Motor neuron (in vitro differentiated cells): ENCODE results near the gene PPFIA3. TPM values are rescaled to one million over a fixed set of nuclear protein-coding genes. Genes with fewer than 3 reads are reported as not detected.
"Not testable (repeated sequence)": the region's sequence is repeated elsewhere in the genome, so short reads cannot be mapped to it uniquely, and the experiment has no call there.

Source experiments
- ATAC-seq, 8 experiments: fragments of 200-7000 bp; cut with Tn5 transposase; replicated peaks in 6 of 8; 2 replicates each; pipeline ENCODE4 v1.8.0; 2021; ENCODE audit warnings: mild to moderate bottlenecking in 8 of 8, moderate library complexity in 8 of 8
- H3K27ac ChIP-seq, 2 donors: fragments of 250-450 bp; sonication (Bioruptor Pico); 2 replicates each; pipeline ENCODE4 v1.9.0; 2021; ENCODE audit warnings: antibody characterized with exemption in 2 of 2, mild to moderate bottlenecking in 2 of 2, moderate library complexity in 1 of 2
- H3K4me1 ChIP-seq, 2 donors: fragments of 250-450 bp; sonication (Bioruptor Pico); replicated peaks in 1 of 2; 2 replicates each; pipeline ENCODE4 v1.6.1; 2021; ENCODE audit warnings: antibody characterized with exemption in 2 of 2, mild to moderate bottlenecking in 2 of 2, moderate library complexity in 1 of 2
- H3K4me3 ChIP-seq, 5 donors: fragments of 250-450 bp; sonication (Bioruptor Pico); 2 replicates each; pipeline ENCODE4 v1.9.0; 2021; ENCODE audit warnings: antibody characterized with exemption in 5 of 5, mild to moderate bottlenecking in 5 of 5, moderate library complexity in 4 of 5
- WGBS, 10 experiments: fragments of 450-650 bp; shearing (Covaris generic); methylation state at CpG; one replicate each; pipeline ENCODE4 v1.0.0; 2022; 5-methylcytosine and 5-hydroxymethylcytosine counted together
- in situ Hi-C, 9 experiments: fragments of 400-800 bp; cut with MboI; loops; one replicate each; pipeline ENCODE4 v1.15.0; 2021; ENCODE audit warnings: low sequenced_read_pairs in 9 of 9, low pct_unique_long_range_greater_than_20kb in 2 of 9; ENCODE audit not compliant: unreplicated experiment in 9 of 9
- total RNA-seq, 8 experiments: library from RNA; unstranded; fragments of 300-600 nt; gene quantifications; 2 replicates each; pipeline versions ENCODE4 v1.2.3 to v1.2.4, GENCODE V29; 2022

The PPFIA3 gene
- total RNA-seq = 10 to 100 TPM in 7 of 8 experiments, 1 to 10 TPM in 1; 4.7 to 52.5 (median 23.5) TPM

DNA sequence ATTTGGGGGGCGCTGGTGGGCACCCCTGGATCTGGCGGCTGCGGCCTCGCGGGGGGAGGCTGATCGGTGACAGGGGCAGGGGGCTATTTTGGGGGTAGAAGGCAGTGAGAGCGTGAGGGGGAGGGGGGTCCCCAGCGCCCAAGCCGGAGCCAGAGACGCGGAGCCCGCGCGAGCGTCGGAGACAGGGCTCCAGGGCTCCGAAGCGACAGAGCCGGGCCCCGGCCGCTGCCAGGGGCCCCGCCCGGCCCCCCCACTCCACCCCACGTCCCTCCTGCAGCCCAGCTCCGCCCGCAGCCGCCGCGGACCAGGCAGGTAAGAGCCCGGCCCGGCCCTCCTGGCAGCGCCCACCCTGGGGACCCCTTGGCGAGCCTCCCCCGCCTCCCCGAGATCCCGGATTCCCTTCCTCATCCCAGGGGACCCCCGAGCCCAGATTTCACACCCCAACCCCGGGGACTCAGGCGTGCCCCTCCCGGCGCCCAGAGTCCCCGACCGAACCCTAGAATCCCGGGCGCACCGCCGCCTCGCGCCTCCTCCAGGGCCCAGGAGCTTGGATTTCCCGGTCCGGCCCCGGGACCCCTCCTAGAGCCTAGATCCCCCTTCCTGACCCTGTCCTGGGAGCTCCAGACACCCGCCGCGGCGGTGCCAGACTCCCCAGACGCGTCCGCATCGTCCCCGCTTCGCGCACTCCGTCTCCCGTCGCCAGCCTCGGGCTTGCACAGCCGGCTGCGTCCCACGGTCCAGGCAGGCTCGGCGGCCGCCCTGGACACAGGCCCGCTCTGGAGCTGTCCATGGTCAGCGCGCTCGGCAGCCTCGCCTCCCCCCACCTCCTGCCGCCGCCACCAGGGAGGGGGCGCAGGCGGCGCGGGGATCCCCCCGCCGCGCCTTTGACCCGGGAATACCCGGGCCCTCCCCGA lies at the start of gene PPFIA3:
Gene PPFIA3, plus strand, starts transcription at position 134 of the 914 bp plus-strand sequence. CDS start 8,330 bp downstream, outside the sequence.
- peak; percentile 6 to 34 (median 14) for ATAC-seq
- Histone ChIP-seq H3K4me3 (peak within 1 kb of the TSS; percentile 42 to 72 (median 58)), H3K27ac (peak within 1 kb of the TSS; percentile 95 to 97), H3K4me1 (peaks cover 10 to 13% of the 10 kb centered on the region in 2 donors)
- WGBS, 10 experiments = 0% methylated on average over 1 to 11 of the region's 90 CpGs; no CpG with 5 or more reads in 7 of the 10 experiments
- in situ Hi-C loops = no loop called here

DNA sequence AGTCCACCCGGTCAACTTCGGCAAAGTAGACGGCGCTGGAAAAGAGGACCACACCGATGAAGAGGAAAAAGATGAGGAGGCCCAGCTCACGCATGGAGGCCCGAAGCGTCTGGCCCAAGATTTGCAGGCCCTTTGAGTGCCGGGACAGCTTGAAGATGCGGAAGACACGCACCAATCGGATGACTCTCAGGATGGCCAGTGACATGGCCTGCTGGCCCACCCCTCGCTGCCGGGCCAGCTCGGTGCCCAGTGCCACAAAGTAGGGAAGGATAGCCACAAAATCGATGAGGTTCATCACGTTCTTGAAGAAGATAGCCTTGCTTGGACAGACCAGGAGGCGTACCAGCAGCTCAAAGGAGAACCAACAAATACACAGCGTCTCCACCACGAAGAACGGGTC lies 48.9 kb upstream of the PPFIA3 start:
- Histone ChIP-seq H3K4me1 (peaks cover 0 to 4% of the 10 kb centered on the region in 2 donors), H3K27ac (no peak overlapping the region), H3K4me3 (no peak overlapping the region)
- in situ Hi-C loops = no loop called here
- WGBS, 10 experiments = 75 to 100% (median 95%) methylated on average over 2 to 13 of the region's 21 CpGs; no CpG with 5 or more reads in 5 of the 10 experiments
- ATAC-seq = no peak

DNA sequence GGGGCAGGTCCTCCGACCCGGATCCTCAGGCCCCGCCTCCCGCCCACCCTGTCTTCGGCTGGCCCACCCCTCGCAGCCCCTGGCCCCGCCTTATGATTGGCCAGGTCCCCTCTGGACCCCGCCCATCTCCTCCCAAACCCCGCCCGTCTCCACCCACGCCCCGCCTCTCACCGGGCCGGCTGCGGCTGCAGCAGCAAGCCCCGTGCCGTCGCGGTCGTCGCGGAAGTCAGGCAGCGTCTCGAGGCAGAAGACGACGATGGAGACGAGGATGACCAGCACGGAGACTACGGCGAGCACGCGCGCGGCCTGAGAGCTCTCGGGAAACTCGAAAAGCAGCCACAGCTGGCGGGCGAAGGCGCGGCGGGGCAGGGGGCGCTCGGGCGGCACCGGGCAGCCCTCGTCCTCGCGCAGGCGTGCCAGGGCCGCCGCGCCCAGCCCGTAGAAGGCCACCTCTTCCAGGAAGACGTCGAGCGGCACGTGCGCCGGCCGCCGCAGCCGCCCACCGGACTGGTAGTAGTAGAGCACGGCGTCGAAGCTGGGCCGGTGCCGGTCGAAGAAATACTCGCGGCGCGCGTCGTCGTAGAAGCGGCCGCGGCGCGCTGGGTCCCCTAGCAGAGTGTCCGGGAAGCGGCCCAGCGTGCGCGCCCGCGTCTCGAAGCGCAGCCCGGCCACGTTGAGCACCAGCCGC lies 47.3 kb upstream of the PPFIA3 start:
- 4 to 10% (median 5%) methylated on average over 2 to 12 of the region's 93 CpGs; no CpG with 5 or more reads in 7 of the 10 experiments for WGBS, 10 experiments
- H3K4me1 ChIP-seq = peaks cover 0 to 3% of the 10 kb centered on the region in 2 donors
- H3K27ac ChIP-seq = no peak overlapping the region
- in situ Hi-C loops = no loop called here
- ATAC-seq = peak in 6 of 8 experiments; percentile 23 to 76 (median 66)
- H3K4me3 ChIP-seq = peak overlapping the region in 4 of 5 donors; percentile 12 to 21 (median 19)

DNA sequence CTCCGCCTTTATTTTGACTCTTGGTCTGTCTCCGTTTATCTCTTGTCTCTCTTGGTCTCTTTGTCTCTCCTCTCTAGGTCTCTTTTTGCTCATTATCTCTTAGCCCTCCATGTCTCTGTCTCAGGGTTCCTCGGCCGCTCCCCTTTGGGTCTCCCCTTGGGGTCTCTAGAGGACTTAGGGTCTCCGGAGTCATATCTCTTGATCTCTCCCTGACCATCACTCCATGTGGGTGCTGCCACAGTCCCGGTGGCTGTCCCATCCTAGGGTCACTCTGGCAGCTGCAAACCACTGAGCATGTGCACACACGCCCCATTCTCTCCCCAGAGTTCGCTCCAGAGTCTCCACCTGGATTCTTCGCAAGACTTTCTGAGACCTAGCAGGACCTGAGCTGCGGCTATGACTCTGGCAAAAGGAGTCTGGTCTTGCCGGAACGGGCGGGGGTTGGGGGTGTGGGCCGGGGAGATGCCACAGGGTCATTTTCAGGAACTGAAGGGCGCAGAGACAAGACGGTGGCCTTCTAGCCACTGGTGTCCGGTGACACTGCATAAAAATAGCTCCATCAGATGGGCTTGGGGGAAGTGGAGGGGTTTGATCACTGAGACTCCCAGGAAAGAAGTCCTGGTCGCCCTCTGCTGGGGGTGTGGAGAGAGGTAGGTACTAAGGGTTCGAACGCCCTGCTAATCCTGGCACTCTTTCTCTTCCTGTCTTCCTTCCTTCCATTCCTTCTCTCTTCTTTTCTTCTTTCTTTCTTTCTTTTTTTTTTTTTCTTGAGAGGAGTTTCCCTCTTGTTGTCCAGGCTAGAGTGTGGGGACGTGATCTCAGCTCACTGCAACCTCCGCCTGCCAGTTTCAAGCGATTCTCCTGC lies 45.6 kb upstream of the PPFIA3 start:
- peaks cover 0 to 3% of the 10 kb centered on the region in 2 donors for H3K4me1 ChIP-seq
- no peak overlapping the region for H3K27ac ChIP-seq
- WGBS, 10 experiments = 43 to 87% (median 63%) methylated on average over 3 to 9 of the region's 23 CpGs
- peak in 1 of 8 experiments; percentile 58 for ATAC-seq
- no peak overlapping the region for H3K4me3 ChIP-seq
- in situ Hi-C loops = no loop called here

DNA sequence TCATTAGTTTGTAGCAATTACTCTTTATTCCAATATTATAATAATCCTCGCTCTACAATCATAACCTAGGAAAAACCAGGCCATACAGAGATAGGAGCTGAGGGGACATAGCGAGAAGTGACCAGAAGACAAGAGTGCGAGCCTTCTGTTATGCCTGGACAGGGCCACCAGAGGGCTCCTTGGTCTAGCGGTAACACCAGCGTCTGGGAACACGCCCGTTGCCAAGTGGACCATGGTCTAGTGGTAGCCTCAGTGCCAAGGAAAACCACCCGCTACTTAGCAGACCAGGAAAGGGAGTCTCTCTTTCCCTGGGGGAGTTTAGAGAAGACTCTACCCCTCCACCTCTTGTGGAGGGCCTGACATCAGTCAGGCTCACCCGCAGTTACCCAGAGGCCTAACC lies 44.5 kb upstream of the PPFIA3 start:
- not testable (repeated sequence) for H3K4me1 ChIP-seq, H3K4me3 ChIP-seq, ATAC-seq, H3K27ac ChIP-seq
- WGBS, 10 experiments = 0 to 100% methylated on average over 1 to 4 of the region's 9 CpGs; no CpG with 5 or more reads in 8 of the 10 experiments
- in situ Hi-C loops = loop anchor here in 5 of 9 experiments (25.0 kb wide), 1 partner anchor 137 kb away; no protein-coding TSS in a partner anchor

DNA sequence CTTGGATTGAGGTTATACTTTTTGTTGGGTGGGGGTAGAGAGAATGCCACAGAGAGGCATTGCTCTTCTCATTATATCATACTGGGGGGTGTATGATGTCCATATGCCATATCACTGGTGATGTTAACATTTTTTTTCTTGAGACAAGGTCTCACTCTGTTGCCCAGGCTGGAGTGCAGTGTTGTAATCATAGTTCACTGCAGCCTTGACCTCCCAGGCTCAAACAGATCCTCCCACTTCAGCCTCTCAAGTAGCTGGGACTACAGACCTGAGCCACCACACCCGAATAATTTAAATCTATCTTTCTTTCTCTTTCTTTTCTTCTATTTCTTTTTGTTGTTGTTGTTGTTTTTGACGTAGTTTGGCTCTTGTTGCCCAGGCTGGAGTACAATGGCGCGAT lies 39.0 kb upstream of the PPFIA3 start:
- in situ Hi-C loops = loop anchor here in 5 of 9 experiments (25.0 kb wide), 1 partner anchor 132 kb away; no protein-coding TSS in a partner anchor
- 17 to 95% (median 73%) methylated on average over 2 to 3 of the region's 4 CpGs; no CpG with 5 or more reads in 3 of the 10 experiments for WGBS, 10 experiments

DNA sequence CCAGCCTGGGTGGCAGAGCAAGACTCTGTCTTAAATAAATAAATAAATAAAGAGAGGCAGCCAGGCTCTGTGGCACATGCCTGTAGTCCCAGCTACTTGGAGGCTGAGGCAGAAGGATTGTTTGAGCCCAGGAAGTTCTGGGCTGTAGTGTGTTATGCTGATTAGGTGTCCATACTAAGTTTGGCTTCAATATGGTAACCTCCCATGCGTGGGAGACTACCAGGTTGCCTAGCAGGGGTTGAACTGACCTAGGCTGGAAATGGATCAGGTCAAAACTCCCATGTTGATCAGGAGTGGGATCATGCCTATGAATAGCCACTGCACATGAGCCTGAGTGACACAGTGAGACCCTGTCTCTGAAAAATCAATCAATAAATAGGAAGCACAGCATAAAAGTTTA lies 38.1 kb upstream of the PPFIA3 start:
- Histone ChIP-seq H3K4me3 (no peak overlapping the region), H3K27ac (no peak overlapping the region), H3K4me1 (peaks cover 6 to 8% of the 10 kb centered on the region in 2 donors)
- WGBS, 10 experiments = 33 to 60% (median 33%) methylated on average over 1 of the region's 1 CpG; no CpG with 5 or more reads in 7 of the 10 experiments
- in situ Hi-C loops = loop anchor here in 5 of 9 experiments (25.0 kb wide), 1 partner anchor 131 kb away; no protein-coding TSS in a partner anchor
- ATAC-seq = no peak

More for the DNA sequence above, 39.0 kb upstream of the PPFIA3 start:
- Histone ChIP-seq H3K4me1 (peaks cover 4 to 6% of the 10 kb centered on the region in 2 donors), H3K4me3 (no peak overlapping the region), H3K27ac (no peak overlapping the region)
- ATAC-seq = no peak

DNA sequence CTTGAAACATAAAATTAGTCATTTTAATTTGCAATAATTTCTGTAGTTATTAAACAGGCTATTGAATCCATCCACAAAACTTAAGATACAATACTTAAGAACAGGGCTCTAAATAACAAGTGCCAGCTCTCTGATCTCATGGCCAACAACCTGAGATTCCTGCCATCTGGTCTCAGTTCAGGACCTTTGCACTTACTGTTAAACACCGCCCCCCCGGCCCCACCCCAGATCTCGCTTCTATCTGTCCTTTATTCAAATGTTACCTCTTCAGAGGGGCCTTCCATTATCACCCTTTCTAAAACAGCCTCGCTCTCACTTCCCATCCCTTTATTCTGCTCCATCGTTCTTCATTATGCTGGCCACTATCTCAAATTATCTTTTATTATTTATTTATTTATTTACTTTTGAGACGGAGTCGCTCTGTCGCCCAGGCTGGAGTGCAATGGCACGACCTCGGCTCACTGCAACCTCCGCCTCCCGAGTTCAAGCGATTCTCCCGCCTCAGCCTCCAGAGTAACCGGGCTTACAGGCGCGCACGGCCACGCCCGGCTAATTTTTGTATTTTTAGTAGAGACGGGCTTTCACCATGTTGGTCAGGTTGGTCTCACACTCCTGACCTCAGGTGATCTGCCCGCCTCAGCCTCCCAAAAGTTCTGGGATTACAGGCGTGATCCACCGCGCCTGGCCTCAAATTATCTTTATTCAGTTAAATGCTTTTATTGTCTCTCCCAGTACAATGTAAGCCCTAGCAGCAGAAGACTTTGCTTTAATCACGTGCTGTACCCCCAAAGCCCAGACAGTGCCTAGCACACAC lies 34.9 kb upstream of the PPFIA3 start:
- WGBS, 10 experiments = 35 to 100% (median 82%) methylated on average over 1 to 23 of the region's 26 CpGs
- in situ Hi-C loops = loop anchor here in 5 of 9 experiments (25.0 kb wide), 1 partner anchor 128 kb away; no protein-coding TSS in a partner anchor
- peak overlapping the region; percentile 75 to 83 for H3K27ac ChIP-seq
- peak overlapping the region; percentile 17 to 85 (median 27) for H3K4me3 ChIP-seq
- no peak for ATAC-seq
- H3K4me1 ChIP-seq = peaks cover 13 to 19% of the 10 kb centered on the region in 2 donors

DNA sequence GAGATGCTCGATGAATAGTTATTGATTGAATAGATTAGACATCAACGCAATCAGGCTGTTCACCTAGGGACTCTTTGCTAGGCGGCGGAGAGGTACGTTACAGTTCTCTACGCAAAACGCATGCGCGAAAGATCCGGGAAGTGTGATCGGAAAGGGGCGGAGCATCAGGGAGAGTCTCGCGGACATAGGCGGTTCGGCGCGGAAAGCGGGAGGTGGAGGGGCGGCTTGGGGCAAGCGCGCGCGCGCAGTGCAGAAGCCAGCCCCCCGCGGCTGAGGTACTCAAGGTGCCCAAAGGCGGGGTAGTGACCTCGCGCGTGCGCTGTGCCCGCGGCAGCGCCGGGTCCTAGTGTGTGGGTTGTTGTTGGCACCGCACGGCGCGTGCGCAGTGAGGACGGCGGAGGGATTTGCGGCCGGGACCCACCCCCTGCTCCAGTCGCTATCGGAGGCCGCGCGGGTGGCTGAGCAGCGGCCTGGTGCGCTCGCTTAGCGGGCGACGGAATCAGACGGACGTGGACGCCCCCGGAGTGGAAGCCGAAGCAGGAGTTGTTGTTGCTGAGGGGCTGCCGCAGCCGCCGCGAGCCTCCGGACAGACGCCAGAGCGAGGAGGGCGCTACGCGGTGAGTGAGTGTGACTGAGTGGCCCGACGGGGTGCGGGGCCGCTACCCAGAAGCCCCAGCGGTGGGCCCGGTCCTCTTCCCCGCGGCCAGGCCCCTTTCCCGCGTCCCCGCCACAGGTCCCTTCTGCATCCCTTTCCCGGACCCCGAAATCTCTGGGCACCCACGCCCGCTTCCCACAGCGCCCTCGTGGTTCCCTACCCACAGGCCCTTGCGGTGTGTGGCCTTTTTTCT lies 34.1 kb upstream of the PPFIA3 start, which contains the start of gene SNRNP70:
Gene SNRNP70, plus strand, starts transcription at position 432 of the 848 bp plus-strand sequence. CDS start 964 bp downstream, outside the sequence.
- ATAC-seq = peak; percentile 85 to 97 (median 91)
- Histone ChIP-seq H3K4me1 (peaks cover 13 to 19% of the 10 kb centered on the region in 2 donors), H3K27ac (peak within 1 kb of the TSS; percentile 89 to 96), H3K4me3 (peak within 1 kb of the TSS; percentile 71 to 85 (median 81))
- 0% methylated on average over 1 to 25 of the region's 89 CpGs; no CpG with 5 or more reads in 3 of the 10 experiments for WGBS, 10 experiments
- in situ Hi-C loops = loop anchor here in 5 of 9 experiments (25.0 kb wide), 1 partner anchor 127 kb away; no protein-coding TSS in a partner anchor

DNA sequence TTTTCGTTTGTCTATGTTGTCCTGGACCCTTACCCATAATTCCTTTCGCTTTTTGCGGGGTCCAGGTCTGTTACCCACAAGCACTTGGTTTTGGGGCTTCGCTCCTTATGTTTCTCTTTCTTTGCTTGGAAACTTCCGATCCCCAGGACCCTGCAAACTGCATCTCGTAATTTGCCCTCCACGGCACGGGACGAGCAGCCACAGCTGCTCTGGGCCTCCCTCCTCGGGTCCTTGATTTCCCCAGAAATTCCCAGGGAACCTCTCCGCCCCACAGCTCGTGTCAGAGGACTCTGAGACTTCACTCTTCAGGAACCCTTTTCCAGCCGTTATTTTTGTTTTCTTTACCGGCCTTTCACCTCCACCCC lies 33.5 kb upstream of the PPFIA3 start:
- ATAC-seq = peak in 1 of 8 experiments; percentile 1
- H3K4me3 ChIP-seq = peak overlapping the region; percentile 71 to 85 (median 81)
- peak overlapping the region; percentile 89 to 96 for H3K27ac ChIP-seq
- H3K4me1 ChIP-seq = peaks cover 13 to 19% of the 10 kb centered on the region in 2 donors
- in situ Hi-C loops = loop anchor here in 5 of 9 experiments (25.0 kb wide), 1 partner anchor 126 kb away; no protein-coding TSS in a partner anchor
- 0 to 6% (median 0%) methylated on average over 2 to 14 of the region's 14 CpGs; no CpG with 5 or more reads in 1 of the 10 experiments for WGBS, 10 experiments
